Body of pancreas (tissue), 4 donors: Measurements from ENCODE around the gene CHN1. TPM values are rescaled to one million over a fixed set of nuclear protein-coding genes. Genes with fewer than 3 reads are reported as not detected.

Source experiments
- ATAC-seq: fragments of 150-250 bp; one replicate; pipeline ENCODE4 v1.9.1; 2016
- DNase-seq, 4 donors: peaks; one replicate each; pipeline ENCODE4 v3.0.0-alpha.2; 2019
- H3K27ac ChIP-seq, 4 donors: fragments of 200-600 bp; sonication (generic); 1 replicate in 3 of 4; 2 replicates in 1 of 4; pipeline versions ENCODE4 v1.5.1 to v1.6.1; 2016 to 2019; ENCODE audit warnings: mild to moderate bottlenecking in 1 of 4, mixed read lengths in 1 of 4, moderate library complexity in 1 of 4
- H3K27me3 ChIP-seq, 2 donors: fragments of 200-600 bp; sonication (generic); one replicate each; pipeline ENCODE4 v1.6.0; 2016; ENCODE audit warnings: mild to moderate bottlenecking in 1 of 2
- H3K36me3 ChIP-seq, 2 donors: fragments of 200-600 bp; sonication (generic); replicated peaks in 1 of 2; 2 replicates each; pipeline ENCODE4 v1.5.1; 2016; ENCODE audit warnings: low read depth in 2 of 2; ENCODE audit not compliant: insufficient read depth in 1 of 2
- H3K4me1 ChIP-seq: fragments of 200-600 bp; sonication (generic); one replicate; pipeline ENCODE4 v1.6.0; 2016
- H3K4me3 ChIP-seq, 2 donors: fragments of 200-600 bp; sonication (generic); 1 replicate in 1 of 2; 2 replicates in 1 of 2; pipeline ENCODE4 v1.5.1; 2016 to 2019
- H3K9me3 ChIP-seq, 3 donors: fragments of 200-600 bp; sonication (generic); 1 replicate in 2 of 3; 2 replicates in 1 of 3; pipeline ENCODE4 v1.5.1; 2016
- POLR2A ChIP-seq, 3 donors: fragments of 450-650 bp; IDR thresholded peaks; one replicate each; pipeline ENCODE4 v1.6.1; 2016; ENCODE audit warnings: antibody characterized with exemption in 3 of 3, mild to moderate bottlenecking in 2 of 3
- WGBS, 2 donors: methylation state at CpG; one replicate each; pipeline ENCODE4 v1.1.5; 2017; 5-methylcytosine and 5-hydroxymethylcytosine counted together
- intact Hi-C: fragments of 100-400 bp; cut with DNase I; formaldehyde crosslinking; loops from one replicate; pipeline ENCODE4 v1.15.1; 2023
- total RNA-seq, 2 donors: library from RNA; depleted of rRNA; stranded (reverse); fragments of >200 nt; gene quantifications; one replicate each; pipeline ENCODE4 v1.1.0, GENCODE V29; 2016
- TF ChIP-seq, protein P1 (sequence below), 7 experiments: fragments of 450-650 bp in 4 of 7; fragments of 200-600 bp in 3 of 7; sonication (generic) in 3 of 7; IDR thresholded peaks; one replicate each; pipeline ENCODE4 v1.5.1; 2016 to 2019; ENCODE audit warnings: antibody characterized with exemption in 7 of 7

CHN1 gene
- total RNA-seq, 2 donors from 2014 or later, result 2.9 to 11.9 TPM

DNA sequence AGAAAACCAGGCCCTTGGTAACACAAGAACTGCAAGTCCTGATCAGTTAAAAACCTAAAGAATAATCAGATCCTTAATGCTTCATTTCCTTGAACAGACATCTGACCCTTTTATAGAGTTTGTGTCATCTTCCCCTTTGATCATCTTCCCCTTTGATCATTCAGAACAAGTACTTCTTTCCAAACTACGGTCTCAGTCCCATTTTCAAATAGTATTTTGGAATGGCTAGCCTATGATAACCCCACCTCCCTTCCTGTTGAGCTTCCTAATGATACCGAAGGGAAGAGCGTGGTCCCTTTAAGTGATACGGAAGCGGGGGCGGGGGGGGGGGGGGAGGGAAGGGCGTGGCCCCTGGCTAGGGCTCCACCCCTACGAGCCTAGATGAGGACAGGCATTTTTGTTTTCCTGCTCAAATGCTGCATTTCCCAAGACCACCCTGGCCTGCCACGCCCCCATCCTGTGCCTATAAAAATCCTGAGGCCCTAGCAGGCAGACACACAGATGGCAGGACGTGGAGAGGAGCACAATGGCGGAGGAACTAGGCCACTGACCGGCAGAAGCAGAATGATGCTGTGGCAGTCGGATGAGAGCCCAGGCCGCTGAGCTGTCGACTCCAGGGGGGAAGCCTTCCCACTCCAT is 216.8 kb downstream of the CHN1 start:
- peaks cover 7% of the 10 kb centered on the region for H3K4me1 ChIP-seq
- H3K27ac ChIP-seq, result no peak overlapping the region
- ATAC-seq (no peak), DNase-seq (no peak)
- WGBS, 2 donors, result 61 to 72% methylated on average over 13 to 14 of the region's 15 CpGs
- H3K36me3 ChIP-seq, result no peaks in the 10 kb centered on the region
- H3K9me3 ChIP-seq, result no peaks in the 10 kb centered on the region
- intact Hi-C loops, result no loop called here
- no peak overlapping the region for H3K4me3 ChIP-seq
- no peaks in the 10 kb centered on the region for H3K27me3 ChIP-seq
- no peak for TF ChIP-seq POLR2A (IDR thresholded peaks at IDR 0.05)
- TF ChIP-seq, protein P1, sequence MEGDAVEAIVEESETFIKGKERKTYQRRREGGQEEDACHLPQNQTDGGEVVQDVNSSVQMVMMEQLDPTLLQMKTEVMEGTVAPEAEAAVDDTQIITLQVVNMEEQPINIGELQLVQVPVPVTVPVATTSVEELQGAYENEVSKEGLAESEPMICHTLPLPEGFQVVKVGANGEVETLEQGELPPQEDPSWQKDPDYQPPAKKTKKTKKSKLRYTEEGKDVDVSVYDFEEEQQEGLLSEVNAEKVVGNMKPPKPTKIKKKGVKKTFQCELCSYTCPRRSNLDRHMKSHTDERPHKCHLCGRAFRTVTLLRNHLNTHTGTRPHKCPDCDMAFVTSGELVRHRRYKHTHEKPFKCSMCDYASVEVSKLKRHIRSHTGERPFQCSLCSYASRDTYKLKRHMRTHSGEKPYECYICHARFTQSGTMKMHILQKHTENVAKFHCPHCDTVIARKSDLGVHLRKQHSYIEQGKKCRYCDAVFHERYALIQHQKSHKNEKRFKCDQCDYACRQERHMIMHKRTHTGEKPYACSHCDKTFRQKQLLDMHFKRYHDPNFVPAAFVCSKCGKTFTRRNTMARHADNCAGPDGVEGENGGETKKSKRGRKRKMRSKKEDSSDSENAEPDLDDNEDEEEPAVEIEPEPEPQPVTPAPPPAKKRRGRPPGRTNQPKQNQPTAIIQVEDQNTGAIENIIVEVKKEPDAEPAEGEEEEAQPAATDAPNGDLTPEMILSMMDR (IDR thresholded peaks at IDR 0.05), result no peak

DNA sequence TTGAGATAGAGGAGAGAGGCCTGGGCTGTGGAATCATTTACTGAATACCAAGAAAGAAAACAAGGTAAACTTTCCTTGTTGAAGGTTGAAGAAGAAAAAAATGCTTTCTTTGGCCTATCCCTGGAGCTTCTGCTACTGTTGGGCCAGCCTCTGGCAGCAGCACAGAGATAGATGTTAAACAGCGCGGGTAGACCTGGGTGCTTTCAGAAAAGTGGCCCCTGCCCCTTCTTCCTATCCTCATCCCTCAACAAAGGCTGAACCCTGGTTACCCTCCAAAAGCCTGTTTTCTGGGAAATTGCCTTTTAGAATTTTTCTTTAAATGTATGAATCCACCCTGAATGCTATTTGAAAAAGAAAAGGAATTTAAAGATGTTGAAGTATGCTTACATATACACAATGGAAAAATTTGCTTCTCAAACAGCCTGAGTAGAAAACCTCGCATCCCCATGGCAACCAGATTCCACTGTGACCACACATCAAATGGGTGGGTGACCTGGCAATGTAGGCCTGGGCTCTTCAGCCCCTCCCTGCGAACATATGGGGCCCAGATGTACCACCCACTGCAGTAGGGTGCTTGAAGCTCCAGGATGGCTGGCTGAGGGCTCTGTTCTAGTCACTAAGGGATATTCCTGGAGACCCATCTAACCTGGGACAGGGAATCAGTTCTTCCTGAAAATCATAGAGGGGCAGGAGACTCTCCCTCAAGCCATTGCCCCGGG is 217.5 kb downstream of the CHN1 start:
- no peaks in the 10 kb centered on the region for H3K9me3 ChIP-seq
- no peak overlapping the region for H3K4me3 ChIP-seq
- H3K27ac ChIP-seq, result no peak overlapping the region
- WGBS, 2 donors, result 76 to 79% methylated on average over 5 of the region's 5 CpGs
- H3K27me3 ChIP-seq, result no peaks in the 10 kb centered on the region
- TF ChIP-seq, protein P1 (IDR thresholded peaks at IDR 0.05), result no peak
- no peak for TF ChIP-seq POLR2A (IDR thresholded peaks at IDR 0.05)
- H3K36me3 ChIP-seq, result no peaks in the 10 kb centered on the region
- peaks cover 3% of the 10 kb centered on the region for H3K4me1 ChIP-seq
- intact Hi-C loops, result no loop called here
- no peak for ATAC-seq
- no peak for DNase-seq

DNA sequence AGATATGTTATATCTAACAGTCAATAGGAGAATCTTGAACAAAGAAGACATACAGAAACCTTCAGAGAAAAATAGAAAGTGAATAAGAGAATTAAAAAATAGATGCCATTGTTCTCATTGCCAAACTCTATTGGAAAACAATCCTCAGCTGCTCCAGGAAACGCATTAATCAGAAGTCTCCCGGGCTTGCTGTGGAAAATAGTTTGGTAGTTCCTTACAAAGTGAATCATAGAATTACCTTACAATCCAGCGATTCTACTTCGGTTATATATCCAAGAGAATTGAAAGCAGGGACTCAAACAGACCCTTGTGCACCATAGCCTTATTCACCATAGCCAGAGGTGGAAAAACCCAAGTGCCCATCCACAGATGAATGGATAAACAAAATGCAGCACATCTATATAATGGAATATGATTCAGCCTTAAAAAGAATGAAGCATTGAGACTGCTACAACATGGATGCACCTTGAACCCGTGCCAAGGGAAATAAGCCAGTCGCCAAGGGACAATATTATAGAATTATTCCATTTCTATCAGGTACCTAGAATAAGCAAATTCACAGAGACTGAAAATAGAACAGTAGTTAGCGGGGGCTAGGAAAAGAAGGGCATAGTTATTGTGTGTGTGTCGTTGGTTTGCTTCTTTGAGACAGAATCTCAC is 219.0 kb downstream of the CHN1 start:
- no peaks in the 10 kb centered on the region for H3K27me3 ChIP-seq
- no peak for DNase-seq
- H3K4me1 ChIP-seq, result no peaks in the 10 kb centered on the region
- TF ChIP-seq, protein P1 (IDR thresholded peaks at IDR 0.05), result no peak
- TF ChIP-seq POLR2A (IDR thresholded peaks at IDR 0.05), result no peak
- H3K36me3 ChIP-seq, result no peaks in the 10 kb centered on the region
- intact Hi-C loops, result no loop called here
- H3K4me3 ChIP-seq, result no peak overlapping the region
- no peak overlapping the region for H3K27ac ChIP-seq
- H3K9me3 ChIP-seq, result no peaks in the 10 kb centered on the region
- ATAC-seq, result no peak
- WGBS, 2 donors, result 70% methylated on average over 8 of the region's 8 CpGs

DNA sequence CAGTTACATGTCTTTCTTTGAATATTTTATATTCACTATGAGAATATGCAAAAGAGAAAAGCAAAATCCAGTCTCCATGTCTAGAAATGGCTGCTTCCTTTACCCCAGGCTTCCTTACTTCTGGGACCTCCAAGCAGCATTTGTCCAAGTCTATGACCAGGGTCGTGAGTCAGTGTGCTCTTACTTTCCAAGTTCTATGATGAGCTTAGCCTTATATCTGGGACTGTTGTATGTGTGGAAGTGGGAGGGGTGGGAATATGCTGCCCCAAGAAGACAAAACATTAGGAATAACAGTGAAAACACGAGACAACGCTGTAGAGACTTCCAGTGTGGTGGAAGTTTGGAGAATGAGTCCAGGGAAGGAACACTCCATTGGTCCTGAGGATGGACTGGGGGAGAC is 219.7 kb downstream of the CHN1 start:
- 55 to 65% methylated on average over 3 of the region's 3 CpGs for WGBS, 2 donors
- TF ChIP-seq, protein P1 (IDR thresholded peaks at IDR 0.05), result no peak
- no peak for TF ChIP-seq POLR2A (IDR thresholded peaks at IDR 0.05)
- intact Hi-C loops, result no loop called here
- no peak for DNase-seq
- Histone ChIP-seq H3K27me3 (no peaks in the 10 kb centered on the region), H3K9me3 (no peaks in the 10 kb centered on the region), H3K4me1 (no peaks in the 10 kb centered on the region), H3K4me3 (no peak overlapping the region), H3K36me3 (no peaks in the 10 kb centered on the region), H3K27ac (no peak overlapping the region)
- ATAC-seq, result no peak
